IPS DF 6.9 (cell line): ENCODE data around the gene SIVA1.

ENCODE experiments used
- DNase-seq: peaks from one replicate; pipeline ENCODE4 v3.0.0-alpha.2; 2013; ENCODE audit warnings: low read depth, low spot score
- H3K27ac ChIP-seq: one replicate; pipeline ENCODE4 v1.5.1; 2013; ENCODE audit warnings: low read length, control low read depth
- H3K27me3 ChIP-seq: 2 replicates; pipeline ENCODE4 v1.6.1; 2013; ENCODE audit warnings: mild to moderate bottlenecking, low read length; ENCODE audit not compliant: control insufficient read depth, insufficient read depth
- H3K36me3 ChIP-seq: 2 replicates; pipeline ENCODE4 v1.6.1; 2013; ENCODE audit warnings: low read length; ENCODE audit not compliant: control insufficient read depth, insufficient read depth
- H3K4me1 ChIP-seq: 2 replicates; pipeline ENCODE4 v1.6.1; 2013; ENCODE audit warnings: low read length; ENCODE audit not compliant: control insufficient read depth, insufficient read depth
- H3K4me3 ChIP-seq: 2 replicates; pipeline ENCODE4 v1.5.1; 2013; ENCODE audit warnings: mild to moderate bottlenecking, low read length
- H3K9me3 ChIP-seq: 2 replicates; pipeline ENCODE4 v1.6.1; 2013; ENCODE audit warnings: low read length, inconsistent platforms; ENCODE audit not compliant: control insufficient read depth, insufficient read depth
- WGBS: extraction: QIAGEN DNeasy Blood & Tissue Kit; methylation state at CpG from one replicate; pipeline ENCODE4 v1.1.7; 2013; ENCODE audit warnings: mixed read lengths, missing lambda C conversion rate; ENCODE audit not compliant: insufficient read length, insufficient coverage; 5-methylcytosine and 5-hydroxymethylcytosine counted together

Gene SIVA1

GRCh38 chr14:104758981-104759969, 6.3 kb downstream of the SIVA1 start:
- Histone ChIP-seq H3K9me3 (no peaks in the 10 kb centered on the region), H3K4me3 (no peak overlapping the region), H3K27ac (no peak overlapping the region), H3K36me3 (peaks cover 38% of the 10 kb centered on the region), H3K4me1 (peaks cover 2% of the 10 kb centered on the region; the same call in 1 of the 2 replicates), H3K27me3 (no peaks in the 10 kb centered on the region)
- no CpG with 5 or more reads among the region's 30 CpGs for WGBS
- no peak for DNase-seq

GRCh38 chr14:104765517-104765916, 12.6 kb downstream of the SIVA1 start:
- DNase-seq = no peak
- peaks cover 4% of the 10 kb centered on the region for H3K4me1 ChIP-seq
- H3K36me3 ChIP-seq = no peaks in the 10 kb centered on the region; the same call in 1 of the 2 replicates
- no peak overlapping the region for H3K4me3 ChIP-seq
- H3K9me3 ChIP-seq = no peaks in the 10 kb centered on the region
- H3K27me3 ChIP-seq = no peaks in the 10 kb centered on the region
- H3K27ac ChIP-seq = no peak overlapping the region
- WGBS = no CpG with 5 or more reads among the region's 3 CpGs

GRCh38 chr14:104766256-104766862, 13.4 kb downstream of the SIVA1 start:
- WGBS = no CpG with 5 or more reads among the region's 4 CpGs

GRCh38 chr14:104766863-104767633, 14.1 kb downstream of the SIVA1 start:
- H3K4me3 ChIP-seq = no peak overlapping the region
- no peaks in the 10 kb centered on the region for H3K27me3 ChIP-seq
- no CpG with 5 or more reads among the region's 15 CpGs for WGBS
- peaks cover 4% of the 10 kb centered on the region for H3K4me1 ChIP-seq
- no peaks in the 10 kb centered on the region for H3K9me3 ChIP-seq
- H3K27ac ChIP-seq = no peak overlapping the region
- peaks cover 10% of the 10 kb centered on the region for H3K36me3 ChIP-seq
- no peak for DNase-seq

More at GRCh38 chr14:104766256-104766862, 13.4 kb downstream of the SIVA1 start:
- H3K27ac ChIP-seq = no peak overlapping the region
- H3K9me3 ChIP-seq = no peaks in the 10 kb centered on the region
- peaks cover 3% of the 10 kb centered on the region for H3K36me3 ChIP-seq
- peaks cover 4% of the 10 kb centered on the region for H3K4me1 ChIP-seq
- DNase-seq = no peak
- H3K27me3 ChIP-seq = no peaks in the 10 kb centered on the region
- no peak overlapping the region for H3K4me3 ChIP-seq

GRCh38 chr14:104767634-104767918, 14.6 kb downstream of the SIVA1 start:
- peaks cover 15% of the 10 kb centered on the region for H3K36me3 ChIP-seq
- H3K27me3 ChIP-seq = no peaks in the 10 kb centered on the region
- DNase-seq = no peak
- no CpG with 5 or more reads among the region's 5 CpGs for WGBS
- no peaks in the 10 kb centered on the region for H3K9me3 ChIP-seq
- H3K4me1 ChIP-seq = peaks cover 4% of the 10 kb centered on the region
- no peak overlapping the region for H3K4me3 ChIP-seq
- no peak overlapping the region for H3K27ac ChIP-seq

DNA sequence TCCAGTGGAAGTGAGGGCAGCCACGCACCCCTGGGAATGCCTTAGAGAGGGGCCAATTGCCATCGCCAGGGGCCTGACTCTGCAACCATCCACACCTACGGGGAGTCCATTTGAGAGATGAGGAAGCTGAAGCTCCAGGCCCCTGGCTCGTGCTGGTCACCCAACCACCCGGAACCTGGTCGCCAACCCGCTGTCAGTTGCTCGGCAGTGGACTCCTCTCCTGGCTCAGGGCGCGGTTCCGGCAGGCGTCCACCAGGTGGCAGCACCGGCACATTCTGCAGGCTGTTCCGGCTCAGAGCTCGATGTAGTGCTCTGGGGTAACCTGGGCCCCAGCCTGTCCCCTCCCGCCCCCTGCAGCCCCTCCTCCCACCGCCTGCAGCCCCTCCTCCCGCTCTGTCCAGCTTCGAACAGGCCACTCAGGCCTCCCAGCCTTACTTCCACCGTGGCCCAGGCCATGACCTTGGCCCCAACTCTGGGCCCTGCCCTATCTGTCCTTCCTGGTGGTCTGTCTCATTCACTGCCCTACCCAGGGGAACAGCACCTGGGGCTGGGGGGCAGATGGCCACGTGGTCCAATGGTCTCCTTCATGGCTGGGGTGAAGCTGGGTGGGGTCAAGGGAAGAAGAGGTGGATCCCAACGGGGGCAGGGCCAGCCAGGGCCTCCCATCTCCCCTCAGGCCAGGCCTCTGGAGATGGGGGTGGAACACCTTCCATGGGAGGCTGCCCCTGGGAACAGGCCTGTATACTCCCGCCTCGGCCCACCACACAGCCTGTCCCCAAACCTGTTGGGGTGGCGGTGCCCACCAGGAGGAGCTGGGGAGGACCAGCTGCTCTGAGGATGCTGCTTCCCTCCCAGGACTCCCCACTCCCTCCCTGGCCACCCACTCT, 15.7 kb downstream of the SIVA1 start:
- peak; percentile 82 for DNase-seq
- no peak overlapping the region for H3K4me3 ChIP-seq
- no peak overlapping the region for H3K27ac ChIP-seq
- no CpG with 5 or more reads among the region's 25 CpGs for WGBS
- peaks cover 4% of the 10 kb centered on the region for H3K4me1 ChIP-seq
- H3K9me3 ChIP-seq = no peaks in the 10 kb centered on the region
- H3K36me3 ChIP-seq = peaks cover 23% of the 10 kb centered on the region
- no peaks in the 10 kb centered on the region for H3K27me3 ChIP-seq

DNA sequence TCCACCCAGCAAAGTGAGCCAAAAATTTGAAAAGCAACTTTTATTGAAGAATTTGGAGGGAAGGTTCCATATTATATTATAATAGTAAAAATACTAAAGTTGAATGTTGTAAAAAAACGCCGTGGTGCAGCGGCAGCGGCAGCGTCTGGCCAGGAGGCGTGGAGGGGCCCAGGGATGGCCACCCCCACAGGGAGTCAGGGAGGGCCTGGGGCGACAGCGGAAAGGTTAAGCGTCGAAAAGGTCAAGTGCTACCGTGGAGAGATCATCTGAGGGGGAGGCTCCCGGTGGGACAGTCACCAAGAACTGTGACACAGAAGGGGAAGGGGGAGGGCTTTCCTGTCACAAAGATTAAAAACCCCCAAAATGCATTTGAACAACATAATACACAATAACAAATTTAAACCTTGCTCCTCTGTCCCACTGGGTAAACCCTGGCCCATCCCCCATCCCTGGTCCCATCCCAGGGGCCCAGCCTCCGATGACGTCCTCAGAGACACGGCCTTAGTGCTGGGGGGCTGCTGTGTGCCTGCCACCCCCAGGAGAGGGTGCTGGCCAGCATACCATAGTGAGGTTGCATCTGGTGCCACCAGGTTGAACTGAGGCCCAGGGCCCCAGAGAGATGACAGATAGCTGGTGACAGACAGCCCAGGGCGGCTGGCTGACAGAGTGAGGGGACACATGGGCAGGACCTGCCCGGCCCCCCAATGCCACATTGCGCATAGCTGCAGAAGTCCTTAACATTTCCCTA, 16.6 kb downstream of the SIVA1 start:
- Histone ChIP-seq H3K9me3 (no peaks in the 10 kb centered on the region), H3K27ac (no peak overlapping the region), H3K4me3 (no peak overlapping the region), H3K36me3 (peaks cover 23% of the 10 kb centered on the region), H3K27me3 (no peaks in the 10 kb centered on the region), H3K4me1 (peaks cover 4% of the 10 kb centered on the region)
- DNase-seq = no peak
- no CpG with 5 or more reads among the region's 18 CpGs for WGBS

DNA sequence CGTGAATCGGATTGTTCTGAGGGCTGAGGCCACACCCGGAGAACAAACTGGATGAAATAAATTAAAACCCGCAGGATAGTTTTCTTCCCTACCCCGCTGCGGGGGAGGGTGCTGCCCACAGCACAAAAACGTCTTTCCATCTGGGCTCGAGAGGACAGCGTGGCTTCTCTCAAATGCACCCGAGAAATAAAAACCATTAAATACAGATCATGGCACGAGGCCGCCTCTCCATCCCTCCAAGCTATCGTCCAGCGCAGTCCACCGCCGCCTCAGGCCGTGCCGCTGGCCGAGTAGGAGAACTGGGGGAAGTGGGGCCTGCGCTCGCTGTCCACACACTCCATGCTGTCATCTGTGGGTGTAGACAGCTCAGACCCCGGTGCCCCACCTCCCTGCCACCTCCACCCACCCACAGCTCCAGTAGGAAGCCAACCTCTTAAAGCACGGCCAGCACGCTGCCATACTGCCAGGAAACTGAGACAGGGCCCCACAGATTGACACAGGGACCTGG, 17.2 kb downstream of the SIVA1 start:
- H3K36me3 ChIP-seq = peaks cover 23% of the 10 kb centered on the region
- no peaks in the 10 kb centered on the region for H3K27me3 ChIP-seq
- peaks cover 4% of the 10 kb centered on the region for H3K4me1 ChIP-seq
- no peaks in the 10 kb centered on the region for H3K9me3 ChIP-seq
- no CpG with 5 or more reads among the region's 24 CpGs for WGBS
- DNase-seq = no peak
- H3K27ac ChIP-seq = no peak overlapping the region
- H3K4me3 ChIP-seq = no peak overlapping the region

DNA sequence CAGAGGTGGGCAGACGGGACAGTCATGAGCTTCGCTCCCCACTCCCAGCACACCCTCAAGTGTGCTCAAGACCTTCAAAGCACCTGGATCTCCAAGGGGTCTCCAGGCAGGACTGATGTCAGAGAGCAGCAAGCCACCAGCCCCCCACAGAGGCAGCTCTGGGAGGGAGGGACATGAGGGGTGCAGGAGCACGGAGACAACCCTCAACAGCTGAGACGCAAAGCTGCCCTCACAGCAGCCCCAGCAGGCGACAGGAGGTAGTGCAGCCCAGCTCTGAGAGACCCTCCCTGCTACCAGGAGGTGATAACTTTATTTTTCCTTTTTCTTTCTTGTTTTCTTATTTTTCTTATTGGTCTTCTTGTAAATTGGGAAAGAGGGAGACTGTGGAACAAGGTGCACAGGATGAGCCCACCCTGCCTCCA, 17.9 kb downstream of the SIVA1 start:
- Histone ChIP-seq H3K4me1 (peaks cover 4% of the 10 kb centered on the region), H3K27ac (no peak overlapping the region), H3K27me3 (no peaks in the 10 kb centered on the region), H3K36me3 (peaks cover 23% of the 10 kb centered on the region), H3K9me3 (no peaks in the 10 kb centered on the region), H3K4me3 (no peak overlapping the region)
- WGBS = no CpG with 5 or more reads among the region's 5 CpGs
- DNase-seq = no peak
